GM18870 (cell line): ENCODE data around the gene SIX4.
"Not testable (repeated sequence)": the region's sequence is repeated elsewhere in the genome, so short reads cannot be mapped to it uniquely, and the experiment has no call there.

ENCODE experiments used
- ATAC-seq: cut with Tn5 transposase; IDR thresholded peaks from one replicate; pipeline ENCODE4 v1.9.1; 2021; ENCODE audit warnings: moderate library complexity; ENCODE audit not compliant: unreplicated experiment

SIX4 gene

DNA sequence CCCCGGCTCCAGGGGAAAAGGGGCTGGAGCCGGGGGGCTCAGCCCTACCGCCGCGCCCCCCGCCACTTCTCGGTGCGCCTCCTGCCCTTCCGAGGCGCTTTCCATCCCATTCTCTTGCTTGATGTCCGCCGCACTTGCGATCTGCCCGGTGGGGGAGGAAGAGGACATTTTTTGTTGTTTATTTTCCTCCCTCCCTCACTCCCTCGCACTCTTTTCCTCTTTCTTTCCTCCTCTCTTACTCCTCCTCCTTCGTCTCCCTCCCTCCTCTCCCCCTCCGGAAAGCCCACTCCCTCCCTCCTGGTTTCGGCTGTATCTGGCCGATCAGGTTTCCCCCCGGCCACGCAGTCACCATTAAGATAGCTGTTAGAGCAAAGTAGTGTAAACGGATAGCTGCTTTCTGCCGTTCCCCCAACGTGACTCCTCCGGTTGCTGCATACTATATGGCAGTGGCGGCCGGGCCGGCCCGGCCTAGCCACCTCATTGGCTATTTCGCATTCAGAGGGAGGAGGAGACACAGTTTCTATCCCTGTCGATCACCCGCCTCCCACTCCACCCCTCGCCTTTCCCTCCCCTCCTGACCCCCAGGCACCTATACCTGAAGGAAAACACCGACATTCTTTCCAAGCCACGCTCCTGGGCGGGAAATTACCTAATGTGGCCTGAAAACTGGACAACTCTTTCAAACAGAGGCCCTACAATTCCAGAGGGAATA, at the start of gene SIX4:
Gene SIX4, minus strand, starts transcription at position 445 of the 712 bp plus-strand sequence. Its CDS starts 277 bp downstream, at position 168.
- ATAC-seq, result no peak

- ATAC-seq, result no peak
Measured at GRCh38 chr14:60773558-60773957, 49.4 kb upstream of the SIX4 start.

GRCh38 chr14:60771117-60771516, 47.0 kb upstream of the SIX4 start:
- ATAC-seq, result no peak

- no peak for ATAC-seq
Measured at GRCh38 chr14:60768602-60769001, 44.5 kb upstream of the SIX4 start.

DNA sequence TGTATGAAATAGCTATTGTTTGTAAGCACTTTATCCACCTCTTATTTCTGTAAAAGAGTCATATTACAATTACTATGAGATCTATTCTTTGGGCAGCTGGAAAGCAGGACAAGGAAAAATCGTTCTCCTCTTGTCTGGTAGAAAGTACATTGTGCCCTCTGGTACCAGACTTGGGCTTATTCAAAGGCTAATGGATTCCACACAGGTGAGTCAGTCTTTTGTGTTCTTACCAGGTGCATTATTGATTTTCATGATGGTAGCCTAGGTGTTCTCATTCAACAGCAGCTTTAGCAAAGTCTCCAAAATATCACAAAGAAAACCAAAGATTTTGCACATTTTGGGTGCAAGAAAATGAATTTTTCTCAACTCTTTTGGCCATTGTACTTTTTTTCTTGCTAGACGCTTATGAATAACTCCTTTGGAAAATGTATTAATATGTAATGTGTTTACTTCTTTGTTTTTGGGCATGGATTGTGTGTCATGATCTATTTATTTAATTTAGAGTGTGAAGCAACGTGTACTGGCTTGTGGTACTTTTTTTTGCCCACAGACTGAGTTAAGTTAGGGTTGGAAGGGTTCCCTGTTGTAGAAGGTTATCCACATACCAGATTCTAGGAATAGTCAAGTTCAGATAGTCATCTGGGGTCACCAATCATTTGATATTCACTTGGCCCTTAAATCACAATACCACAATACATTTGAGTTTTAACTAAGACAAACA, 36.7 kb upstream of the SIX4 start:
- ATAC-seq, result no peak

DNA sequence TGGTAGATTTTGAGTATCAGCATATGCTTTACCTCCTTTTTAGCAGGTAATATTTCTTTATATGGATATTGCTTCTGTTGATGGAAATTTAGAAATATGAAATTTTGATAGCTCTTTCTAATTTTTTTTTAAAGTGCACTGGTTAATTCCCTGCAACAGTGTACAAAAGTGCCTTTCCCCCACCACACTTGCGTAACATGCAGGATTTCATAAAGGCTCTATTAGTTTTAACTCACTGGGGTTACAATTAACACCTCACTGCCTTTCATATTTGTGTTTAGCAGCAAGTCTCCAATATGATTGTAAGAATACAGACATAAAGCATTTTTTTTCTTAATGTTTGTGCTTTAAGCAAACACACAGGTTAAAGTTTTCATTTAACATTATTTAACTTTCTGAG, 36.1 kb upstream of the SIX4 start:
- no peak for ATAC-seq

DNA sequence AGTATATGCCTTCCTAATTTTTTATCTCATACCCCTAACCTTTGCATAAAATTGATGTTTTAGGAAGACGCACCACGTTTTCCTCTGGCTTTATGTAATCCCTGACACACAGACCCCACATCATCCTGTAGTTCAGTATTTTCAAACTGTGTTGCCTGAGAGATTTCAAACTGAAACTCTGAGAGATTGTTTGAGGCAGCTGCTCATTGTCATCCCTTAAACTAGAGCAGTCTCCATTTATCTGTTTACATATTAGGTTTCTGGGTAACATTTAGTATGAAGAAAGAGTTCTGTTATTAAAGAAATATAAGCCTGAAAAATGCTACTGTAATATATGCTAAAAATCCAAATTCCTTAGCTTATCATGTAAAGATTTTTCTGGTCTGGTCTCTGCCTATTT, 34.7 kb upstream of the SIX4 start:
- ATAC-seq, result no peak

DNA sequence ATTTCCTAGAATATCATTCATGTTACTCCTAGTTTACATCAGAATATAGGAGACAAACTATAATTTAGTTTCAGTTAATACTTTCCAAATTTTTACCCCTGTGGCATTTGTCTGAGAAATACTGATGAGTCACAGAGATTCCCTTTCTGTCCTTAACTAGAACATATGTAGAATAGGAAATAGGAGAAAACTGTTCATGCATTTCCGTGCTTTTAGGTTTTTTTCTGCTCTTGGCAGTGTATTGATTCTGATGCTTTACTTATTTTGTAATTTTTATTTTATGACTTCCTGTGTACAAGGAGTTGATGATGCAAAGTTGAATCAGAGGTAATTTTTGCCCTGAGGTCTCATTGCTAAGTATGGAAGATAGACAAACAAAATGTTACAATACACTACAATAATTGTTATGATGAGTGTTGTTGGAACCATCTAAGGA, 33.4 kb upstream of the SIX4 start:
- no peak for ATAC-seq

- ATAC-seq, result no peak
Measured at GRCh38 chr14:60756847-60757246, 32.7 kb upstream of the SIX4 start.

- ATAC-seq, result peak; percentile 97
Measured at GRCh38 chr14:60753264-60754119, 29.3 kb upstream of the SIX4 start.

DNA sequence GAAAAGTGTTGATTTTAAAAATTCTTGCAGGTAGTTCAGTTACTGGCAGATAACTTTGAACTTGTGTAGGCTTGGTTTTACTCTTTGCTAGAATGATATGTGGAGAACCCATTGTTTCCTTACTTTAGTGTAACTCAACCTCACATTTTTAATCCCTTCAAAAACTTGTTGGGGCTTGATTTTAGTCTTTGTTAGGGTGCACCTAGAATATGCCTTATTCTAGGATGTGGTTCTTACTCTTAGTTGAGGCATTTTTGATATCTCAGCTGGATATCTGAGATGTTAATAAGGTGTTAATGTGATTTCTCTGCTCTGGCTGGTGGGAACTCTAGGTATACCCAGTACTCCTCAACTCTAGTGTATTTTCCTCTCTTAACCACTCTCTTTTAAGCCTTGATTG, 20.4 kb upstream of the SIX4 start:
- no peak for ATAC-seq

DNA sequence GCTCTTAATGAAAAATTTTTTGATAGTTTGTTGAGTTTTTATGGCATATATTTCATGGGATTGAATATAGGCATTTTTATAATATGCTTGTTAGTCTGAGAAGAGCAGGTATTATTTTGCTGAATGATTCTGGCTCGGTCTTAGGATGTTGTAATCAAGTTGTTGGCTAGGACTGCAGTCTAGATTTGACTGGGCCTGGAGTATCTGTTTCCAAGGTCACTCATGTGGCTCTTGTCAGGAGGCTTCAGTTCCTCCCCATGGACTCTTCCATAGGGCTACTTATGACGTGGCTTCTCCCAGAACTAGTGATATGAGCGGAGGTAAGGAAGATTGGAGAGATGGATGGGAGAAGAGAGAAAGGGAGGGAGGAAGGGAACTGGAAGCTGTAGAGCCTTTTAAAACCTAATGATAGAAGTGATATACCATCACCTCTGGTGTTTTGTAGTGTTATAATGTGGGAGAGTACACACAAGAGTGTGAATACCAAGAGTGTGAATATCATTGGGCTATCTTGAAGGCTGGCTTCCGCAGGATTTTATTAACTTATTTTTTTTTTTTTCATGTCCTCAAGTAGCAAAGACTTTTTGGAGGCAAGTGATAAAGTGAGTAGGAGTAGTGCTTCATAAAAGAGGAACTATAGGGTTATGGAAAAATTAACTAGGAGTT, 14.8 kb upstream of the SIX4 start:
- no peak for ATAC-seq

DNA sequence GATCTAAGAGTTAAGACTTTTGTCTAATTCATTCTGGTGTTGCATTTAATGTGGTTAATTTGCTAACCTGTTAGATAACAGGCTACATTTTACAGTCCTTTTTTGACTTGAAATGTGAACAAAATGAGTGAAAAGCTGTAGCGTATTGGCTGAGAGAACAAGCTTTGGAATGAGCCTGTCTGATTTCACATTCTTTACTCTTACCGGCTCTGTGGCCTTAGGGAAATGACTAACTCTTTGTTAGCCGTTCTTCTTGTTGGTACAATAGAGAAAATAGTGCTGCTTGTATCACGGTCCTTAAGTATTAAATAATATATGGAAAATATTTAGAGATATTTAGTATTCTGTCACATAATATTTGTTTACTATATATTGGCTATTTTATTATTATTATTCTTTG, 12.3 kb upstream of the SIX4 start:
- ATAC-seq, result no peak

DNA sequence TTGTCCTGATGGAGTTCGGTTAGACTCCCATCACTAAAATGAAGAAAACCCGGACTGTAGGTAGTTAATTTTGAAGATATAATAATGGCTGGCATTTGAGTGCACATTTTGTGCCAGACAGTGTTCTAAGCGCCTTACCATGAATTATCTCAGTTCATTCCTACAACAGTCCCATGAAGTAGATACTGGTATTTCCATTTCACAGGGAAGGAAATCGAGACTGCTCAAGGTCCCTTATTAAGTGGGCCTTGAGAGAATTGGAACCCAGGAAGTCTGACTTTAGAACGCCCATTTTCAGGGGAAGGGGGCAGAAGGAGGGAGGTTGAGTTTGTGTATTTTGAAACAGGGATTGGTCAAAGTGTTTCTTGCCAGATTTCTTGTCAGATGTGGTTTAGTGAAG, 11.3 kb upstream of the SIX4 start:
- no peak for ATAC-seq

DNA sequence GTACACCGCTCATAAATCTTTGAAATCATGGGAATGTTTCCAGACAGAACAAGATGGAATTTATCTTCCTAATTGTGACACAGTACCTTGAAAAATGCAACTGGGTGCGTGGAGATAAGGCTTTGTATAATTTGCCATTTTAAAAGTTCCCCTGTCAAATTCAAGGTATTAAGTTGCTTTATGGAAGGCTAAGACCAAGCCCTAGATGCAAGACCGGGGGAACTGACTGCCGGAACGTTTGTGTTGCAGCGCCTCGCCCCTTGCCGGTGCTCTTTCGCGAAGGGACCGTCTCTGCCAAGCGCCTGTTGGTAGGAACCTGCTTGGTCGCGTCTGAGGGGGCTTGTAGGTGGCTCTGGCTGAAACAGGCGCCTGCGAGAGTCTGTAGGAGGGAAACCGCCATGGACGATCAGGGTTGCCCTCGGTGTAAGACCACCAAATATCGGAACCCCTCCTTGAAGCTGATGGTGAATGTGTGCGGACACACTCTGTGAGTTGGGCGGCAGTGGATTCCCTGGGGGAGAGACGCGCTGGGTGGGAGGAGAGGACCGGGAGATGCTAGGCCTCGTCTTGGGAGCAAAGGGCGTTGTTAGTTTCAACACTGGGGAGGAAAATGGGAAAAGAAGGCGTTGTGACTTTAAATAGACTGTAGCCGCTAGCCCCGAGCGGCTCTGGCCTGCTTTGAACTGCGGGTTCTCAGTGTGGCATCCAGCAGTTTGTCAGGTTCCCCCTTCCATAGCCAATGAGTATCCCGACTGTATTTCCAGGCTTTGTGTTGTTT, 10.5 kb upstream of the SIX4 start, which contains the start of gene MNAT1:
Gene MNAT1, plus strand, starts transcription at position 297 of the 778 bp plus-strand sequence. Its CDS starts 102 bp downstream, at position 399.
- peak; percentile 83 for ATAC-seq

DNA sequence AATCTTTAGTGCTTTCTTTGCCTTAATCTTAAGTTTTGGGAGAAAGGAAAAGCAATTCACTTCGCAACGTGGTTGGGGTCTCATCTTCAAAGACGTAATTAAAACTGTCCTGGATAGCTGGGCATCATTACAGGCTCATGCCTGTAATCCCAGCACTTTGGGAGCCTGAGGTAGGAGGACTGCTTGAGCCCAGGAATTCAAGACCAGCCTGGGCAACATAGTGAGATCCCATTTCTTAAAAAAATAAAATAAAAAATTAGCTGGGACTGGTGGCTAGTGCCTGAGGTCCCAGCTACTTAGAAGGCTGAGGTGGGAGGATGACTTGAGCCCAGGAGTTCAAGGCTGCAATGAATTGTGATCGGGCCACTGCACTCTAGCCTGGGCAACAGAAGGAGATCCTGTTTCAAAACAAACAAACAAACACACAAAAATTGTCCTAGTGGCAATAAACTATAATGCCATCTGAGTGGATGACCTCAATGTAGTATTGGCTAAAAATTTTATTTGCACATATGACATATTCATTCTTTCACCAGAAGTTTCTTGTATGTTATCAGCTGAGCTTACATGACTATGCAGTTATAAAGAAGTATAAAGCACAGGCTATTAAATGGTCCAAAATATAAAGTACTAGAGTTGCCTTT, 8.8 kb upstream of the SIX4 start:
- no peak for ATAC-seq

DNA sequence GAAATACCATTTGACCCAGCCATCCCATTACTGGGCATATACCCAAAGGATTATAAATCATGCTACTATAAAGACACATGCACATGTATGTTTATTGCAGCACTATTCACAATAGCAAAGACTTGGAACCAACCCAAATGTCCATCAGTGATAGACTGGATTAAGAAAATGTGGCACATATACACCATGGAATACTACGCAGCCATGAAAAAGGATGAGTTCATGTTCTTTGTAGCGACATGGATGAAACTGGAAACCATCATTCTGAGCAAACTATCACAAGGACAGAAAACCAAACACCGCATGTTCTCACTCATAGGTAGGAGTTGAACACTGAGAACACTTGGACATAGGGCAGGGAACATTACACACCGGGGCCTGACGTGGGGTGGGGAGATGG, 7.1 kb upstream of the SIX4 start:
- ATAC-seq, result not testable (repeated sequence)

- ATAC-seq, result no peak
Measured at GRCh38 chr14:60723116-60723906, 840 bp downstream of the SIX4 start.
